HG02973 (cell line): ENCODE data around the gene SATL1.
A peak's percentile ranks its signal among the peaks of the same experiment; 100 is the strongest.
"Not testable (repeated sequence)": the region's sequence is repeated elsewhere in the genome, so short reads cannot be mapped to it uniquely, and the experiment has no call there.

ENCODE experiments used
- ATAC-seq: cut with Tn5 transposase; IDR thresholded peaks from one replicate; pipeline ENCODE4 v1.9.1; 2021; ENCODE audit warnings: moderate library complexity; ENCODE audit not compliant: unreplicated experiment

Gene SATL1

DNA sequence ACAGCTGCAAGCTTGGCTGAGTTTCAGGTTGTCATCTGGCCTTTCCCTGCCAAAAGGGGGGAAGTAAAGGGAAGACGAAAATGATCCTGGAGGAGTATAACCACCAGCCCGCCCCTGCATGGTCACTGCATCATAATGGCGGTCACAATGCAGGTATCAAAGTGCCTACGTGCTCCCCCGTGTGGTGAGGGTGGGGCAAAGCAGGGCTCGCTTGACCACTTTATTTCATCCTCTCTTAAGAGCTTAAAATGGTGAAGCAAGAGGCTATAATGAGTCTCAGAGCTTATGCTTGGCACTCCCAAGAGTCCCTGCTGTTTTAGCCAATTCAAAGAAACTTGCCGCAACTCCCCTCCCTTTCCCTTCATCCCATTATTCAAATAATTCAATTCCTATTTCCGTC, 134.3 kb downstream of the SATL1 start:
- ATAC-seq: no peak

DNA sequence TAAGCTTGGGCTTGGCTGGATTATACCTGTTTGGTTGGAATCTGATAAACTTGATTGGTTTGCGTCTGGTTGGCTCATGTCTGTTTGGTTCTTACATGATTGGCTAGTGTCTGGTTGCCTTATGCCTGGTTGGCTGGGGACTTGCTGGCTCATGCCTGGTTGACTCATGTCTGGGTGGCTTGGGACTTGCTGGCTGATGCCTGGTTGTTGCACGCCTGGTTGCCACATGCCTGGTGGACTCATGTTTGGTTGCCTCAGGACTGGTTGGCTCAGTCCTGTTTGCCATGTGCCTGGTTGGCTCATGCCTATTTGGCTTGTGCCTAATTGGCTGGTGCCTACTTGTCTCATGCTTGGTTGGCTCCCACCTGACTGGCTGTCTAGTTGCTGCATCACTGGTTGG, 135.4 kb downstream of the SATL1 start:
- no peak for ATAC-seq

DNA sequence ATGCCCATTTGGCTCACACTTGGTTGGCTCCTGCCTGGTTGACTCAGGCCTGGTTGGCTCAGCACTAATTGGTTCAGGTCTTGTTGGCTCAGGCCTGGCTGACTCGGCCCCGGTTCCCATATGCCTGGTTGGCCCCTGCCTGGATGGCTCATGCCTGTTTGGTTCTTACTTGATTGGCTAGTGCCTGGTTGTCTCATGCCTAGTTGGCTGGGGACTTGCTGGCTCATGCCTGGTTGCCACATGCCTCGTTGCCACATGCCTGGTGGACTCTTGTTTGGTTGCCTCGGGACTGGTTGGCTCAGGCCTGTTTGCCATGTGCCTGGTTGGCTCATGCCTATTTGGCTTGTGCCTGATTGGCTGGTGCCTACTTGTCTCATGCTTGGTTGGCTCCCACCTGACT, 136.2 kb downstream of the SATL1 start:
- no peak for ATAC-seq

DNA sequence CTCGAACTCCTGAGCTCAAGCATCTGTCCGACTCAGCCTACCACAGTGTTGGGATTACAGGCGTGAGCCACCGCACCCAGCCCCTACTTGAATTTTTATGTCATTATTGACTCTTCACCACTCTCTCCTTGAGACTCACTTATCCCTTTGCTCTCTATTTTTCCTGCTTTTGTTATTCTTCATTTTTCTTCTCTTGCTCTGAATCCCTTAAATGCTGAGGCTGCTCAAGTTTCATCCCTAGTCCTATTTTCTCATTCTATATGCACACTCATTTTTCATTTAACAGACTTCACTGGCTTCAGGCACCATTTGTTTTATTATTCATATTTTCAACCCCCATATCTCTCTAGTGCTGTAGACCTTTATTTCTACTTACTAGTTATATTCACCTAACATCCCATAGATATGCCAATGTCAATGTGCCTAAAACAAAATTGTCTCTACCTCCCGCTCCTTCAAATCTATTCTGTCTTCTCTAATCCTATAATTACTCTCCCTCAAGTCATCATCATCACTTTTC, 154.2 kb downstream of the SATL1 start:
- ATAC-seq: no peak

DNA sequence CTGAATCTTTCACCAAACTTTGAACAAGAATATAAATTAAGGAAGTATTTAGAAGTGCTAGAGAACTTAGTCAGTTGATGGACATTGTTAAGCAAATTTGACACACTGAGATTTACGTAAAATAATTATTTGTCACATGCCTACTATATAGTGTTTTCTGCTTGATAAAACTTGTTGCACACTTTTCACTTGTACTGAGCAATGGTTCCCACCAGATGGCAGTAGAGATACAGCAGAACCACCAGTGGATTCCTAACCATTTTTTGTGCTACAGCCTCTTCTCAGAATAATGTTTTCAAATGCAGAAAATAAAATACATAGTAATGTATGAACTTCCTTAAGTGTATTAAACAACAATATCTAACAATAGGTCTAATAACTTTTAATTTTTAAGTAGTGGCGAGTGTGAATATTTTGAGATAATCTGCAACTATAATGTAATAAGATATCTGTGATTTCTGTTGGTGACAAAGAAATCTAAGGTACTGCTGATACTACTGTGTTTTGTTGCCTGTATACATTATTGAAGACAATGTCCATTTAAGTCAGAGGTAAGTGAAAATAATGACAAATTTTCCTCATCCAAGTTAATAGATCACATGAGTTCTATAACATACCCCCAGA, 158.7 kb downstream of the SATL1 start:
- peak; percentile 67 for ATAC-seq

DNA sequence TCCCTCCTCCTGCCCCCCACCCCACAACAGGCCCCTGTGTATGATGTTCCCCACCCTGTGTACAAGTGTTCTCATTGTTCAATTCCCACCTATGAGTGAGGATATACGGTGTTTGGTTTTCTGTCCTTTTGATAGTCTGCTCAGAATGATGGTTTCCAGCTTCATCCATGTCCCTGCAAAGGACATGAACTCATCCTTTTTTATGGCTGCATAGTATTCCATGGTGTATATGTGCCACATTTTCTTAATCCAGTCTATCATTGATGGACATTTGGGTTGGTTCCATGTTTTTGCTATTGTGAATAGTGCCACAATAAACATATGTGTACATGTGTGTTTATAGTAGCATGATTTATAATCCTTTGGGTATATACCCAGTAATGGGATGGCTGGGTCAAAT, 166.3 kb downstream of the SATL1 start:
- not testable (repeated sequence) for ATAC-seq

DNA sequence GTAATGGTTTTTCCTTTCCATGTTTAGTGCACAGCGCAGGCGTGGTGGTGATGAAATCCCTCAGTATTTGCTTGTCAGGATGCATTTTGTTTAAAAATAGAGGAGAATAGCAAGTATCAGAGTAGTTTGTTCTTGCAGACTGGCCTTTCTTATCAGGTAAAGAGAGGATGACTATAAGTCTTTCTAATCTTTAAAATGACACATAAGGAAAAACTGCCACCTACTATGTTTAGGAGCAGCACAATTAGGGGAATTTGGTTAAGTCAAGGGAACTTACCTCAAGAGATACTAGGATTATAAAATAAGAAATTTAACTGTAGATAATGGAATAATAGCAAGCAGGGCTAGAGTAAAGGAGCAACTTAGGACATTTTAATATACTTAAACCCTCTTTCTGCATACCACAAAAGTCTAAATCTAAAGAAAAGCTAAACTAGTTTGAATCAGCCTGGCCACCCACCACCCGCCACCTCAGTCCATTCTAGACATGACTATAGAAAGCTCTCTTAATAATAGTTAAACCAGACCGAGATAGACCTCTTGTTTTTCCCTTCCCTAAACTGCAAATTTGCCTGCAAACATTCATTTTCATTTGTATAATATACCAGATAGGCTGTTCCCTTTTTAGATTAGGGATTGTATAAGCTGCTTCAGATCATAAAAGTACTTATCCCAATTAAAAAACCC, 177.9 kb downstream of the SATL1 start:
- ATAC-seq: no peak

DNA sequence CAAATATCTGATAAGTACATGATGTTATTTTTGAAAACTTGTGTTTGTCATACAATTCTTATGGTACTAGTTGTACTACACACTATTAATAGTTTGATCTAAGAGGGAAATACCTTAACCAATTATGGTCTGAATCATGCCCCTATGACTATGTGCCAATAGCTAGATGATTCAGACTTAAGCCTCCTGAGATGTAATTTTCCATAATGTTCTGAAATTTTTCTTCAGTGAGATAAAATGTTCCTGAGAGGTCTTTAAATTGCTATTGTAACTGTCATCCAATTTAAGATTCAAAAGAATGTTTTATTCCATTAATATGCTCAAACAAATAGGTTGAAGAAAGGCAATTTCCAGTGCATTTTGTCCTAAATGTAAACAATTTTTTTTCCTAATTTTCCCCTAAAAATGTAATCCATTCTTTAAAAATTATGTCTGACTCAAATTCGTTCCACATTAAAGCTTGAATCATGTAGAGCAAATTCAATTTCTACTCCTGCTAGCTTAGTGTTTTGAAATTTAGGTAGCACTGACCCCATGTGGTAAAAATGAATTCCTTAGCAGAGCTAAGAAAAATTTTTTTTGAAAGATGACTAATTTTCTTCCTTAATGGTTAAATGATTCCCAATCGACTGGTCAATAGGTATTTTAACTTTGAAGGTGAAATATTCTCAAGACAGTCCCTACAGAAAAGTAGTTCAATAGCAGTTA, 190.8 kb downstream of the SATL1 start:
- no peak for ATAC-seq

DNA sequence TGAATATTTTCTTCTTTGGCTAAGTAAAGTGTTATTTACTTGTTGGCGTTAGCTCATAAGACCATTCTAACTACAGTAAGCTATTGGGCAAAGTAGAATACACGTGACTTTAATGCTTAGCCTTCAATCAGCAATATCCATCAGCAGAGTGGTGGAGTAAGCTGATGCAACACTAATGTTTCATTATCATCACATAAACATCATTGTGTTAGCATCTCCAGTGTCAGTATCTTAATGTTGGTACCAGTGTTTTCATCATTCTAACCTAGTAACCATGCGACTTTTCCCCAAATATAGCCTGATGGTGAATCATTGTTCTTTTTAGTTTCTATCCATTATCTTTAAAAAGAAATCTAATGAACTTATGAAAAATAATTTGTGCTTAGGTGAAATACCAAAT, 191.4 kb downstream of the SATL1 start:
- ATAC-seq: no peak

DNA sequence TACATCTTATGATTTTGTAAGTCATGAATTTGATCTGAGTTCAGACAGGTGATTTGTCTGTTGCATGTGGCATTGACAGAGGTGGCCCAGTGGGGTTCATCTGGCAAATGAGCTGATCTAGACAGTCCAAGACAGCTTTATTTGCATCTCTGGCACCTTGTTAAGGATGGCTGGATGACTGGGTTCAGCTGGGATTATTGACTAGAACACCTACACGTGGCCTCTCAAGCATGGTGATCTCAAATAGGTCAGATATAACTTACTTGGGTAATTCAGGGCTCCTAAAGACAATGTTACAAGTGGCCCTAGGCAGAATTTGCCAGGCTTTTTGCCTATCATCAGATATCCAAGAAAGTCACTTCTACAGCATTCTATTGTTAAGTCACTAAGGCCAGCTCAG, 192.0 kb downstream of the SATL1 start:
- no peak for ATAC-seq
